H9 (cell line): ENCODE results near the gene FARP1. TPM values are rescaled to one million over a fixed set of nuclear protein-coding genes. Genes with fewer than 3 reads are reported as not detected.
A peak's percentile ranks its signal among the peaks of the same experiment; 100 is the strongest.

ENCODE experiments used
- DNase-seq: peaks from one replicate; pipeline ENCODE4 v3.0.0-alpha.2; 2017
- H2AFZ ChIP-seq: one replicate; pipeline ENCODE4 v1.6.1; 2013; ENCODE audit warnings: mild to moderate bottlenecking, low read length, control low read depth, moderate library complexity
- H2AK5ac ChIP-seq: 2 replicates; pipeline ENCODE4 v1.6.1; 2013; ENCODE audit warnings: low read length, control low read depth, mixed read lengths; ENCODE audit not compliant: insufficient read length
- H2BK120ac ChIP-seq: one replicate; pipeline ENCODE4 v1.6.1; 2013; ENCODE audit warnings: low read depth, mild to moderate bottlenecking, low read length, control low read depth, inconsistent platforms; ENCODE audit not compliant: poor library complexity, severe bottlenecking
- H2BK12ac ChIP-seq: 2 replicates; pipeline ENCODE4 v1.6.1; 2013; ENCODE audit warnings: low read length, control low read depth, mixed read lengths, low read depth; ENCODE audit not compliant: insufficient read length
- H2BK15ac ChIP-seq: 2 replicates; pipeline ENCODE4 v1.6.1; 2013; ENCODE audit warnings: low read depth, low read length, control low read depth
- H2BK20ac ChIP-seq: one replicate; pipeline ENCODE4 v1.6.1; 2013; ENCODE audit warnings: low read depth, mild to moderate bottlenecking, low read length, control low read depth, inconsistent platforms; ENCODE audit not compliant: poor library complexity, severe bottlenecking
- H2BK5ac ChIP-seq: 2 replicates; pipeline ENCODE4 v1.6.1; 2013; ENCODE audit warnings: low read length, control low read depth, mixed read lengths; ENCODE audit not compliant: insufficient read length
- H3K14ac ChIP-seq: 2 replicates; pipeline ENCODE4 v1.6.1; 2013; ENCODE audit warnings: low read length, control low read depth; ENCODE audit not compliant: insufficient read depth
- H3K18ac ChIP-seq: 2 replicates; pipeline ENCODE4 v1.6.1; 2013; ENCODE audit warnings: low read depth, mild to moderate bottlenecking, mixed read lengths, low read length, control low read depth; ENCODE audit not compliant: insufficient read length
- H3K23ac ChIP-seq: 2 replicates; pipeline ENCODE4 v1.6.1; 2013; ENCODE audit warnings: low read length, control low read depth, mixed read lengths, low read depth; ENCODE audit not compliant: insufficient read length
- H3K23me2 ChIP-seq: 2 replicates; pipeline ENCODE4 v1.6.1; 2013; ENCODE audit warnings: low read depth, mild to moderate bottlenecking, mixed read lengths, low read length, control low read depth; ENCODE audit not compliant: insufficient read length, poor library complexity, severe bottlenecking
- H3K27ac ChIP-seq: 2 replicates; pipeline ENCODE4 v1.5.1; 2013; ENCODE audit warnings: low read length, control low read depth, mixed read lengths, low read depth; ENCODE audit not compliant: insufficient read length
- H3K27me3 ChIP-seq: 2 replicates; pipeline ENCODE4 v1.6.1; 2013; ENCODE audit warnings: low read length, control low read depth, inconsistent platforms; ENCODE audit not compliant: insufficient read depth
- H3K4ac ChIP-seq: 2 replicates; pipeline ENCODE4 v1.6.1; 2013; ENCODE audit warnings: low read depth, mild to moderate bottlenecking, control low read depth, inconsistent platforms, low read length, moderate library complexity
- H3K4me1 ChIP-seq: 2 replicates; pipeline ENCODE4 v1.6.1; 2013; ENCODE audit warnings: low read length, control low read depth, inconsistent platforms; ENCODE audit not compliant: insufficient read depth
- H3K4me2 ChIP-seq: 2 replicates; pipeline ENCODE4 v1.6.1; 2013; ENCODE audit warnings: low read length, control low read depth, mixed read lengths; ENCODE audit not compliant: insufficient read length, insufficient read depth
- H3K56ac ChIP-seq: 2 replicates; pipeline ENCODE4 v1.6.1; 2013; ENCODE audit warnings: low read depth, mild to moderate bottlenecking, mixed read lengths, low read length, control low read depth; ENCODE audit not compliant: insufficient read length
- H3K79me1 ChIP-seq: 2 replicates; pipeline ENCODE4 v1.6.1; 2013; ENCODE audit warnings: low read depth, mild to moderate bottlenecking, moderate library complexity, low read length, control low read depth, inconsistent platforms; ENCODE audit not compliant: insufficient read depth, poor library complexity, severe bottlenecking
- H3K79me2 ChIP-seq: 2 replicates; pipeline ENCODE4 v1.6.1; 2013; ENCODE audit warnings: low read length, control low read depth, inconsistent platforms; ENCODE audit not compliant: insufficient read depth
- H3K9ac ChIP-seq: 2 replicates; pipeline ENCODE4 v1.6.1; 2013; ENCODE audit warnings: low read length, control low read depth, mixed read lengths; ENCODE audit not compliant: insufficient read length; ENCODE audit errors: extremely low read depth
- H3K9me3 ChIP-seq: one replicate; pipeline ENCODE4 v1.6.1; 2013; ENCODE audit warnings: low read depth, low read length, inconsistent platforms; ENCODE audit not compliant: control insufficient read depth
- H3T11ph ChIP-seq: one replicate; pipeline ENCODE4 v1.6.1; 2013; ENCODE audit warnings: mild to moderate bottlenecking, low read length, control low read depth, inconsistent platforms
- H4K20me1 ChIP-seq: one replicate; pipeline ENCODE4 v1.6.1; 2013; ENCODE audit not compliant: control insufficient read depth, insufficient read length, insufficient read depth
- H4K5ac ChIP-seq: 2 replicates; pipeline ENCODE4 v1.6.1; 2013; ENCODE audit warnings: low read depth, mild to moderate bottlenecking, mixed read lengths, low read length, control low read depth; ENCODE audit not compliant: insufficient read length
- H4K8ac ChIP-seq: replicated peaks from 2 replicates; pipeline ENCODE4 v1.6.1; 2013; ENCODE audit warnings: low read length, control low read depth, mixed read lengths, low read depth; ENCODE audit not compliant: insufficient read length
- H4K91ac ChIP-seq: 2 replicates; pipeline ENCODE4 v1.6.1; 2013; ENCODE audit warnings: low read depth, mild to moderate bottlenecking, moderate library complexity, mixed read lengths, low read length, control low read depth; ENCODE audit not compliant: insufficient read length
- H3K27ac Mint-ChIP-seq, 3 experiments: 2 replicates in 2 of 3; 3 replicates in 1 of 3; pipeline ENCODE4 v1.8.0; 2020 to 2021; ENCODE audit warnings: mixed read lengths in 3 of 3, mild to moderate bottlenecking in 1 of 3, moderate library complexity in 1 of 3
- H3K27me3 Mint-ChIP-seq: 2 replicates; pipeline ENCODE4 v1.8.0; 2021; ENCODE audit warnings: low read depth, mild to moderate bottlenecking, moderate library complexity, mixed read lengths
- H3K36me3 Mint-ChIP-seq, 3 experiments: 2 replicates in 2 of 3; 3 replicates in 1 of 3; pipeline ENCODE4 v1.8.0; 2020 to 2021; ENCODE audit warnings: low read depth in 3 of 3, mixed read lengths in 3 of 3; ENCODE audit not compliant: insufficient read depth in 1 of 3
- H3K4me1 Mint-ChIP-seq, 2 experiments: 2 replicates each; pipeline ENCODE4 v1.8.0; 2020; ENCODE audit warnings: mixed read lengths in 2 of 2
- H3K4me3 Mint-ChIP-seq, 2 experiments: 2 replicates in 1 of 2; 3 replicates in 1 of 2; pipeline ENCODE4 v1.8.0; 2020 to 2021; ENCODE audit warnings: mild to moderate bottlenecking in 2 of 2, mixed read lengths in 2 of 2, moderate library complexity in 1 of 2
- H3K9me3 Mint-ChIP-seq, 2 experiments: 2 replicates in 1 of 2; 3 replicates in 1 of 2; pipeline ENCODE4 v1.8.0; 2020; ENCODE audit warnings: mild to moderate bottlenecking in 2 of 2, mixed read lengths in 2 of 2, moderate library complexity in 1 of 2
- WGBS: extraction: QIAGEN DNeasy Blood & Tissue Kit; methylation state at CpG from one replicate; pipeline ENCODE4 v1.1.7; 2013; ENCODE audit warnings: missing lambda C conversion rate, low lambda C conversion rate, mixed read lengths; ENCODE audit not compliant: insufficient read length; ENCODE audit errors: extremely low coverage; 5-methylcytosine and 5-hydroxymethylcytosine counted together
- total RNA-seq: library from RNA; stranded (reverse); gene quantifications from 2 replicates; pipeline ENCODE4 v1.2.1, GENCODE V29; 2021
- TF ChIP-seq, protein P1 (sequence below): fragments of 200-600 bp; sonication (generic); conservative IDR thresholded peaks from 3 replicates; pipeline ENCODE4 v1.8.0; 2021; ENCODE audit warnings: antibody characterized with exemption, mild to moderate bottlenecking

FARP1 gene
- total RNA-seq, 1 experiment from 2014 or later = 95.9 TPM

DNA sequence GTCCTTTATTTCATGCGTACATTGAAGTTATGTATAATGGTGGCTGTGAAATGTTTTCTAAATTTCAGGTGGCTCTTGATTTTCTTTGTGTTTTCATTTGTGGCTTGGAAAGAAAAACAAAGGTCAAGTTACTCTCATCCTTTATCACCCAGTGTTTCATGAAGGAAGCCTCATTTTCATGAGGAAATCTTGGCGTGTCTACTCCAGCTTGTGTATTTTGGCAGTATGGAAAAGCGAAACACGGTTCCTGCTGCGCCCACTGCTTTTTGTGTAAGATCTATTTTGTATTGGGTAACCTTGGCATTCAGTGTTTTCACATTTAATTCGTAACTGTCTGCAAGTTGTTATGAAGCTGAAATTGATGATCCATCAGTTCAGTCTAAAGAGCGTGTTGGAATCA lies 181.2 kb downstream of the FARP1 start:
- Histone ChIP-seq H2AK5ac (no peak overlapping the region), H2BK5ac (no peak overlapping the region), H3K9me3 (no peaks in the 10 kb centered on the region), H4K5ac (no peak overlapping the region), H3K27ac (no peak overlapping the region), H3K23ac (no peak overlapping the region), H4K91ac (no peak overlapping the region), H3K23me2 (no peaks in the 10 kb centered on the region), H4K8ac (no peak overlapping the region), H3K27me3 (no peaks in the 10 kb centered on the region), H3K79me2 (peaks cover 5% of the 10 kb centered on the region; the same call in 1 of the 2 replicates), H2BK15ac (no peak overlapping the region), H2BK12ac (no peak overlapping the region), H4K20me1 (no peaks in the 10 kb centered on the region), H3K18ac (no peak overlapping the region), H3T11ph (no peak overlapping the region), H3K56ac (no peak overlapping the region), H2BK20ac (no peak overlapping the region), H3K4me1 (peaks cover 17% of the 10 kb centered on the region; the same call in 1 of the 2 replicates), H3K9ac (no peak overlapping the region), H3K4me2 (no peak overlapping the region), H3K4ac (no peak overlapping the region), H3K14ac (no peak overlapping the region), H3K79me1 (no peaks in the 10 kb centered on the region), H2AFZ (no peak overlapping the region), H2BK120ac (no peak overlapping the region)
- peak overlapping the region in 1 of 3 experiments; percentile 33; a peak in 1 of 7 replicates for H3K27ac Mint-ChIP-seq
- no CpG with 5 or more reads among the region's 7 CpGs for WGBS
- TF ChIP-seq, protein P1, sequence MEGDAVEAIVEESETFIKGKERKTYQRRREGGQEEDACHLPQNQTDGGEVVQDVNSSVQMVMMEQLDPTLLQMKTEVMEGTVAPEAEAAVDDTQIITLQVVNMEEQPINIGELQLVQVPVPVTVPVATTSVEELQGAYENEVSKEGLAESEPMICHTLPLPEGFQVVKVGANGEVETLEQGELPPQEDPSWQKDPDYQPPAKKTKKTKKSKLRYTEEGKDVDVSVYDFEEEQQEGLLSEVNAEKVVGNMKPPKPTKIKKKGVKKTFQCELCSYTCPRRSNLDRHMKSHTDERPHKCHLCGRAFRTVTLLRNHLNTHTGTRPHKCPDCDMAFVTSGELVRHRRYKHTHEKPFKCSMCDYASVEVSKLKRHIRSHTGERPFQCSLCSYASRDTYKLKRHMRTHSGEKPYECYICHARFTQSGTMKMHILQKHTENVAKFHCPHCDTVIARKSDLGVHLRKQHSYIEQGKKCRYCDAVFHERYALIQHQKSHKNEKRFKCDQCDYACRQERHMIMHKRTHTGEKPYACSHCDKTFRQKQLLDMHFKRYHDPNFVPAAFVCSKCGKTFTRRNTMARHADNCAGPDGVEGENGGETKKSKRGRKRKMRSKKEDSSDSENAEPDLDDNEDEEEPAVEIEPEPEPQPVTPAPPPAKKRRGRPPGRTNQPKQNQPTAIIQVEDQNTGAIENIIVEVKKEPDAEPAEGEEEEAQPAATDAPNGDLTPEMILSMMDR = no peak
- DNase-seq = no peak
- H3K9me3 Mint-ChIP-seq = no peaks in the 10 kb centered on the region
- no peaks in the 10 kb centered on the region for H3K27me3 Mint-ChIP-seq
- peaks cover 54 to 57% of the 10 kb centered on the region in 2 experiments for H3K4me1 Mint-ChIP-seq
- H3K4me3 Mint-ChIP-seq = no peak overlapping the region
- peaks cover 0 to 6% (median 0%) of the 10 kb centered on the region in 3 experiments; a peak in 4 of 7 replicates for H3K36me3 Mint-ChIP-seq
